HEK293T (cell line): Measurements from ENCODE around the gene RETN.

ENCODE experiments used
- PKNOX1 ChIP-seq: fragments of 450-650 bp; IDR thresholded peaks from 2 replicates; pipeline ENCODE4 v1.6.1; 2016
- TARDBP ChIP-seq: fragments of 450-650 bp; IDR thresholded peaks from 2 replicates; pipeline ENCODE4 v1.6.1; 2016

GRCh38 chr19:7622933-7623685 lies 45.7 kb upstream of the RETN start:
- TF ChIP-seq PKNOX1 (no peak), TARDBP (no peak)
